Lower leg skin (tissue), 4 donors: ENCODE results near the gene DUOXA1. TPM values are rescaled to one million over a fixed set of nuclear protein-coding genes. Genes with fewer than 3 reads are reported as not detected.

ENCODE experiments used
- DNase-seq, 2 donors: peaks; one replicate each; pipeline ENCODE4 v3.0.0-alpha.2; 2019; ENCODE audit warnings: low spot score in 2 of 2
- H3K4me3 ChIP-seq: fragments of 200-600 bp; sonication (generic); 2 replicates; pipeline ENCODE4 v1.5.1; 2017; ENCODE audit warnings: mild to moderate bottlenecking, low read depth; ENCODE audit not compliant: poor library complexity, severe bottlenecking
- CTCF ChIP-seq, 3 donors: fragments of 450-650 bp; IDR thresholded peaks; one replicate each; pipeline ENCODE4 v1.5.1; 2016; ENCODE audit warnings: antibody characterized with exemption in 3 of 3, mild to moderate bottlenecking in 3 of 3, moderate library complexity in 2 of 3
- POLR2A ChIP-seq, 2 donors: fragments of 450-650 bp; IDR thresholded peaks; one replicate each; pipeline ENCODE4 v1.6.1; 2016 to 2017; ENCODE audit warnings: antibody characterized with exemption in 2 of 2, mild to moderate bottlenecking in 1 of 2, moderate library complexity in 1 of 2
- WGBS, 2 donors: methylation state at CpG; one replicate each; pipeline ENCODE4 v1.1.5; 2018; 5-methylcytosine and 5-hydroxymethylcytosine counted together
- intact Hi-C: fragments of 100-400 bp; cut with DNase I; formaldehyde crosslinking; loops from one replicate; pipeline ENCODE4 v1.15.0; 2023; ENCODE audit warnings: low total_unique reads
- total RNA-seq, 4 donors: library from RNA; depleted of rRNA; stranded (reverse); fragments of >200 nt; gene quantifications; one replicate each; pipeline ENCODE4 v1.1.0, GENCODE V29; 2016

The DUOXA1 gene
- total RNA-seq, 4 donors from 2014 or later = 58.1 to 112 (median 99.0) TPM

GRCh38 chr15:45117308-45118130, 12.2 kb downstream of the DUOXA1 start:
- no peak overlapping the region for H3K4me3 ChIP-seq
- intact Hi-C loops = no loop called here
- no peak for DNase-seq
- 30 to 36% methylated on average over 33 of the region's 33 CpGs for WGBS, 2 donors
- TF ChIP-seq CTCF (IDR thresholded peaks at IDR 0.05) (no peak), POLR2A (IDR thresholded peaks at IDR 0.05) (no peak)

- no peak for TF ChIP-seq CTCF (IDR thresholded peaks at IDR 0.05)
- TF ChIP-seq POLR2A (IDR thresholded peaks at IDR 0.05) = no peak
- WGBS, 2 donors = 4 to 8% methylated on average over 28 to 47 of the region's 65 CpGs
- DNase-seq = no peak
- H3K4me3 ChIP-seq = no peak overlapping the region
- intact Hi-C loops = no loop called here
These were observed 13.0 kb downstream of the DUOXA1 start for GRCh38 chr15:45116482-45117307.

GRCh38 chr15:45116006-45116481, 13.6 kb downstream of the DUOXA1 start:
- no peak for DNase-seq
- intact Hi-C loops = no loop called here
- WGBS, 2 donors = 11 to 15% methylated on average over 18 to 19 of the region's 19 CpGs
- TF ChIP-seq CTCF (IDR thresholded peaks at IDR 0.05) = no peak
- no peak for TF ChIP-seq POLR2A (IDR thresholded peaks at IDR 0.05)
- H3K4me3 ChIP-seq = no peak overlapping the region

- no peak overlapping the region for H3K4me3 ChIP-seq
- intact Hi-C loops = no loop called here
- no peak for DNase-seq
- WGBS, 2 donors = 51 to 54% methylated on average over 7 of the region's 7 CpGs
- TF ChIP-seq CTCF (IDR thresholded peaks at IDR 0.05) = no peak
These were observed 14.3 kb downstream of the DUOXA1 start for GRCh38 chr15:45115312-45115820.

GRCh38 chr15:45114751-45115085, 15.0 kb downstream of the DUOXA1 start:
- intact Hi-C loops = no loop called here
- no peak for DNase-seq
- no peak for TF ChIP-seq CTCF (IDR thresholded peaks at IDR 0.05)
- TF ChIP-seq POLR2A (IDR thresholded peaks at IDR 0.05) = no peak
- WGBS, 2 donors = 0 to 9% methylated on average over 2 of the region's 2 CpGs
- no peak overlapping the region for H3K4me3 ChIP-seq
